ENCODE results near the gene UTF1. TPM values are rescaled to one million over a fixed set of nuclear protein-coding genes. Genes with fewer than 3 reads are reported as not detected.

The UTF1 gene
- total RNA-seq, 6 experiments from 2014 or later, result not detected

DNA sequence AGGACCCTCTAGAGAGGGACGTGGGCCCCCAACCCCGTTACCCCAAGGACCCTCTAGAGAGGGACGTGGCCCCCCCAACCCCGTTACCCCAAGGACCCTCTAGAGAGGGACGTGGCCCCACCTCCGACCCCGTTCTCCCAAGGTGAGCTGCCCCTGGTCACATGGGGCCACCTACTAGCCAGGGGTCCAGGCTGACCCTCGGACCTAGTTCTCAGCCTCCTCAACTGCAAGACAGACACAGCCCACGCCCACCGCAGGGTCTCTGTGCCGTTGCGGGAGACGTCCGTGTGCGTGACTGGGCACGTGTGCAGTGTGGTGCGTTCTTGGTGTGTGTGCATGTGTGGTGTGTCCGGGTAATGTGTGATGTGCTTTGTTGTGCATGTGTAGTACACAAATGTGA lies 21.6 kb upstream of the UTF1 start:
- no peak overlapping the region for H3K27ac Mint-ChIP-seq
- H3K27me3 Mint-ChIP-seq (ENCODE audit: insufficient read depth), result peaks cover 1% of the 10 kb centered on the region
- TF ChIP-seq, protein P1, sequence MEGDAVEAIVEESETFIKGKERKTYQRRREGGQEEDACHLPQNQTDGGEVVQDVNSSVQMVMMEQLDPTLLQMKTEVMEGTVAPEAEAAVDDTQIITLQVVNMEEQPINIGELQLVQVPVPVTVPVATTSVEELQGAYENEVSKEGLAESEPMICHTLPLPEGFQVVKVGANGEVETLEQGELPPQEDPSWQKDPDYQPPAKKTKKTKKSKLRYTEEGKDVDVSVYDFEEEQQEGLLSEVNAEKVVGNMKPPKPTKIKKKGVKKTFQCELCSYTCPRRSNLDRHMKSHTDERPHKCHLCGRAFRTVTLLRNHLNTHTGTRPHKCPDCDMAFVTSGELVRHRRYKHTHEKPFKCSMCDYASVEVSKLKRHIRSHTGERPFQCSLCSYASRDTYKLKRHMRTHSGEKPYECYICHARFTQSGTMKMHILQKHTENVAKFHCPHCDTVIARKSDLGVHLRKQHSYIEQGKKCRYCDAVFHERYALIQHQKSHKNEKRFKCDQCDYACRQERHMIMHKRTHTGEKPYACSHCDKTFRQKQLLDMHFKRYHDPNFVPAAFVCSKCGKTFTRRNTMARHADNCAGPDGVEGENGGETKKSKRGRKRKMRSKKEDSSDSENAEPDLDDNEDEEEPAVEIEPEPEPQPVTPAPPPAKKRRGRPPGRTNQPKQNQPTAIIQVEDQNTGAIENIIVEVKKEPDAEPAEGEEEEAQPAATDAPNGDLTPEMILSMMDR (IDR thresholded peaks at IDR 0.05), result no peak
- no peak for DNase-seq
- no peaks in the 10 kb centered on the region for H3K36me3 Mint-ChIP-seq (ENCODE audit: low read depth)
- H3K9me3 Mint-ChIP-seq, result peaks cover 17% of the 10 kb centered on the region; the same call in 1 of the 2 replicates
- no peaks in the 10 kb centered on the region for H3K4me1 Mint-ChIP-seq (ENCODE audit: low read depth)
- no peak overlapping the region for H3K4me3 Mint-ChIP-seq

DNA sequence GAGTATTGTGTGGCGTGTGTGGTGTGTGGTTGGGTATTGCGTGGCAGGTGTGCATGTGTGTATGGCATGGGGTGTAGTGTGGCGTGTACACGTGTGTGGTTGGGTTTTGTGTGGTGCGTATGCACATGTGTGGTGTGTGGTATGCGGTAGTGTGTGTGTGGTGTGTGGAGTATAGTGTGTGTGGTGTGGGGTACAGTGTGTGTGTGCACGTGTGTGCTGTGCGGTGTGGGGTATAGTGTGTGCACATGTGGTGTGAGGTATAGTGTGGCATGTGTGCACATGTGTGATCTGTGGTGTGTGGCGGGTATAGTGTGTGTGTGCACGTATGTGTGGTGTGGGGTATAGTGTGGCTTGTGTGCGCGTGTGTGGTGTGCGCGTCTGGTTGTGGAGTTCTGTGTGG lies 20.9 kb upstream of the UTF1 start:
- peaks cover 12% of the 10 kb centered on the region; the same call in 1 of the 2 replicates for H3K9me3 Mint-ChIP-seq
- H3K4me1 Mint-ChIP-seq (ENCODE audit: low read depth), result no peaks in the 10 kb centered on the region
- peaks cover 1% of the 10 kb centered on the region; the same call in 1 of the 2 replicates for H3K27me3 Mint-ChIP-seq (ENCODE audit: insufficient read depth)
- H3K36me3 Mint-ChIP-seq (ENCODE audit: low read depth), result no peaks in the 10 kb centered on the region
- DNase-seq, result no peak
- no peak overlapping the region for H3K4me3 Mint-ChIP-seq
- TF ChIP-seq, protein P1 (IDR thresholded peaks at IDR 0.05), result no peak
- no peak overlapping the region for H3K27ac Mint-ChIP-seq

- Mint-ChIP-seq H3K36me3 (ENCODE audit: low read depth) (no peaks in the 10 kb centered on the region), H3K27me3 (ENCODE audit: insufficient read depth) (peaks cover 1% of the 10 kb centered on the region; the same call in 1 of the 2 replicates), H3K27ac (no peak overlapping the region), H3K9me3 (peaks cover 9% of the 10 kb centered on the region; the same call in 1 of the 2 replicates), H3K4me3 (no peak overlapping the region), H3K4me1 (ENCODE audit: low read depth) (no peaks in the 10 kb centered on the region)
- no peak for DNase-seq
- TF ChIP-seq, protein P1 (IDR thresholded peaks at IDR 0.05), result no peak
These were observed 20.4 kb upstream of the UTF1 start for GRCh38 chr10:133209641-133210040.

- DNase-seq, result no peak
- H3K4me1 Mint-ChIP-seq (ENCODE audit: low read depth), result no peaks in the 10 kb centered on the region
- peaks cover 1% of the 10 kb centered on the region; the same call in 1 of the 2 replicates for H3K27me3 Mint-ChIP-seq (ENCODE audit: insufficient read depth)
- TF ChIP-seq, protein P1 (IDR thresholded peaks at IDR 0.05), result no peak
- H3K36me3 Mint-ChIP-seq (ENCODE audit: low read depth), result no peaks in the 10 kb centered on the region
- no peak overlapping the region for H3K27ac Mint-ChIP-seq
- H3K9me3 Mint-ChIP-seq, result peaks cover 5% of the 10 kb centered on the region; the same call in 1 of the 2 replicates
- H3K4me3 Mint-ChIP-seq, result no peak overlapping the region
These were observed 19.4 kb upstream of the UTF1 start for GRCh38 chr10:133210398-133211140.

GRCh38 chr10:133211141-133211830 lies 18.7 kb upstream of the UTF1 start:
- H3K27me3 Mint-ChIP-seq (ENCODE audit: insufficient read depth), result peaks cover 4% of the 10 kb centered on the region; the same call in 1 of the 2 replicates
- H3K4me3 Mint-ChIP-seq, result no peak overlapping the region
- no peak overlapping the region for H3K27ac Mint-ChIP-seq
- TF ChIP-seq, protein P1 (IDR thresholded peaks at IDR 0.05), result no peak
- DNase-seq, result no peak
- no peaks in the 10 kb centered on the region for H3K4me1 Mint-ChIP-seq (ENCODE audit: low read depth)
- H3K36me3 Mint-ChIP-seq (ENCODE audit: low read depth), result no peaks in the 10 kb centered on the region
- peaks cover 11% of the 10 kb centered on the region; the same call in 1 of the 2 replicates for H3K9me3 Mint-ChIP-seq

Data from HFFc6 (cell line).